ENCODE measurements around the gene CNGB1. TPM values are rescaled to one million over a fixed set of nuclear protein-coding genes. Genes with fewer than 3 reads are reported as not detected.

The CNGB1 gene
- total RNA-seq, 4 donors from 2014 or later, result not detected

GRCh38 chr16:57945740-57946138 is 25.2 kb downstream of the CNGB1 start:
- TF ChIP-seq CTCF (IDR thresholded peaks at IDR 0.05; ENCODE audit: low read depth), result no peak

GRCh38 chr16:57944970-57945739 is 25.8 kb downstream of the CNGB1 start:
- TF ChIP-seq CTCF (IDR thresholded peaks at IDR 0.05; ENCODE audit: low read depth), result no peak

GRCh38 chr16:57941016-57941664 is 29.8 kb downstream of the CNGB1 start:
- no peak for TF ChIP-seq CTCF (IDR thresholded peaks at IDR 0.05; ENCODE audit: low read depth)

GRCh38 chr16:57940382-57940966 is 30.5 kb downstream of the CNGB1 start:
- no peak for TF ChIP-seq CTCF (IDR thresholded peaks at IDR 0.05; ENCODE audit: low read depth)

GRCh38 chr16:57939872-57940224 is 31.1 kb downstream of the CNGB1 start:
- TF ChIP-seq CTCF (IDR thresholded peaks at IDR 0.05; ENCODE audit: low read depth), result no peak

GRCh38 chr16:57938936-57939871 is 31.7 kb downstream of the CNGB1 start:
- TF ChIP-seq CTCF (IDR thresholded peaks at IDR 0.05; ENCODE audit: low read depth), result no peak
